ENCODE results near the gene STK4.

- TF ChIP-seq CTCF (conservative IDR thresholded peaks at IDR 0.05; ENCODE audit: low read depth, low read length), result no peak
- TF ChIP-seq RFX5 (IDR thresholded peaks at IDR 0.05; ENCODE audit: low read depth, low read length), result no peak
- TF ChIP-seq BHLHE40 (IDR thresholded peaks at IDR 0.05; ENCODE audit: low read depth, low read length), result no peak
- no peak for TF ChIP-seq NFE2L2 (IDR thresholded peaks at IDR 0.05; ENCODE audit: low read depth, low read length)
- no peak for TF ChIP-seq MAZ (IDR thresholded peaks at IDR 0.05; ENCODE audit: borderline replicate concordance, low read depth, low read length)
- TF ChIP-seq SMC3 (IDR thresholded peaks at IDR 0.05; ENCODE audit: low read depth, low read length), result no peak
- no peak for TF ChIP-seq RAD21 (IDR thresholded peaks at IDR 0.05; ENCODE audit: low read length)
- no peak for TF ChIP-seq FOS (IDR thresholded peaks at IDR 0.05; ENCODE audit: low read depth, low read length)
These were observed 101.2 kb downstream of the STK4 start for GRCh38 chr20:45067558-45067957.
